NOMO-1 treated with DMSO at 0.1 percent for 48 hours (cell line): ENCODE measurements around the gene NTPCR.
"Not testable (repeated sequence)": the region's sequence is repeated elsewhere in the genome, so short reads cannot be mapped to it uniquely, and the experiment has no call there.

Source experiments
- DNase-seq: peaks from one replicate; lab custom pipeline; 2025; ENCODE audit not compliant: unreplicated experiment; lab: John Stamatoyannopoulos, UW

The NTPCR gene

DNA sequence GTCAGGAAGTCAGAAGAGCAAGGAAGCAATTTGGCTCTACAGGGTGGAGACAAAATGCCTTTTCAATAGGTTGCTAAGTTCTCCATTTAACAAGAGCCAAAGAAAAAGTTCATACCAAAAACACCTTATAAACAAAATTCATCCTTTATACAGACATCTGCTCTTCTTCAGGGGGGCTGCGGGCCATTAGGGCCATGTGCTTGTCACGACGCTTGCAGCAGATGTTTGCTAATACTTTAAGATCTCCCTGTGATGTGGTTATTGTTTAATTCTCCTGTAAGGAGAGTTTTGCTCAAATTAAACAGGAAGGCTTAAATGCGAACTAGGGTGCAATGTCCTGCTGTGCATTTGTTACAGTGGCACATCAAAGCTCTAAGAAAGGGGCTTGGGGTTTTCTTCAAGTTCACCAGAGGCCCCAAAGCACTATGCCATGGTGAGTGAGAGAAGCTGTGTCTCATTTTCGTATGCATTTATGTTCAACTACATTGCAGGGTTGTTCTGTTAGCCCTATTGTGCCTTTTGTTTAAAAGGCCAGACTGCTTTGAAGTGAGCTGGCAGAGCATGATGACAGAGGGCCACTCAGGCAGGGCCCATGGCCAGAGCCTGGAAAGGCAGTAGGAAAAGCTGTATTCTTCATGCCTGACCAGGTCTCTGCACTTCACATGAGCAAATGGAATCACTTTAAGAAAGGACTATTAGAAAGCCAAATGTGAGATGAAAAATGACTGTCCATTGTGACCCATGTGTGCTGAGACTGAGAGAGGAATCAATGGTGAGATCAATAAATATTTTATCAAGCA lies 24.8 kb upstream of the NTPCR start:
- no peak for DNase-seq

DNA sequence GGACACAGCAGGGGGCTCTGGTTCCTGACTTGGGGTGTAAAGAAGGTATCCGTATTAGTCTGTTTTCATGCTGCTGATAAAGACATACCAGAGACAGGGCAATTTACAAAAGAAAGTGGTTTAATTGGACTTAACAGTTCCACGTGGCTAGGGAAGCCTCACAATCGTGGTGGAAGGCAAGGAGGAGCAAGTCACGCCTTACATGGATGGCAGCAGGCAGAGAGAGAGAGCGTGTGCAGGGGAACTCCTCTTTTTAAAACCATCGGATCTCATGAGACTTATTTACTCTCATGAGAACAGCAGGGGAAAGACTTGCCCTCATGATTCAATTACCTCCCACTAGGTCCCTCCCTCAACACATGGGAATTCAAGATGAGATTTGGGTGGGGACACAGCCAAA lies 23.2 kb upstream of the NTPCR start:
- not testable (repeated sequence) for DNase-seq

DNA sequence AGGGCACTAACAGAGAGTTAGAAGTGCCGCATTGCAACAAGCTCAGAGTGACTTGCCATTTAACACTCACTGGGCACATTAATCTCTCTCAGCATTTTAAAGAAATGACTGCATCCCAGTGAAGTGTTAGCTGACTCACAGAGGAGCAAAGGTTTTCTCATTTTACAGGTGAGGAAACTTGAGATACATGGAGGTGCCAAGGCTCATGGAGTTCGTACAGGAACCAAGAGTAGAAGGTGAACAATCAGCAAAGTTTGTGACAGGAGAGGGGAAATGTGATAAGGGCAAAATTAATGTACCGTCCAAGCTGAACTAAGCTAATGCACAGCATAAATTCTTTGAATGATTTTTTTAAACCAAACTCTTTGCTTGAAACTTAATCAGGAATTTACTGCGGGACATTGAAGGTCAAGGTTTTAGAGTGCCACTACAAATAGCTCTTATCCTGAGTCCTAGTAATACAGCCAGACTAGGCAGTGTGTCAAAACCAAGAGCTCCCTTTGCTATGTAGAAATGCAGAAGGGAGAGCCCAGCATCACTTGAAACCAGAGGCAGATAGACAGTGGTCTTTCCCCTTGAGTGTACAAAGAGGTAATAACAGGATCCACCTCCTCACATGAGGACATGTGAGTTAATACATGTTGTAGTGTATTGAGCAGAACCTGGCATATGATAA lies 22.4 kb upstream of the NTPCR start:
- no peak for DNase-seq

DNA sequence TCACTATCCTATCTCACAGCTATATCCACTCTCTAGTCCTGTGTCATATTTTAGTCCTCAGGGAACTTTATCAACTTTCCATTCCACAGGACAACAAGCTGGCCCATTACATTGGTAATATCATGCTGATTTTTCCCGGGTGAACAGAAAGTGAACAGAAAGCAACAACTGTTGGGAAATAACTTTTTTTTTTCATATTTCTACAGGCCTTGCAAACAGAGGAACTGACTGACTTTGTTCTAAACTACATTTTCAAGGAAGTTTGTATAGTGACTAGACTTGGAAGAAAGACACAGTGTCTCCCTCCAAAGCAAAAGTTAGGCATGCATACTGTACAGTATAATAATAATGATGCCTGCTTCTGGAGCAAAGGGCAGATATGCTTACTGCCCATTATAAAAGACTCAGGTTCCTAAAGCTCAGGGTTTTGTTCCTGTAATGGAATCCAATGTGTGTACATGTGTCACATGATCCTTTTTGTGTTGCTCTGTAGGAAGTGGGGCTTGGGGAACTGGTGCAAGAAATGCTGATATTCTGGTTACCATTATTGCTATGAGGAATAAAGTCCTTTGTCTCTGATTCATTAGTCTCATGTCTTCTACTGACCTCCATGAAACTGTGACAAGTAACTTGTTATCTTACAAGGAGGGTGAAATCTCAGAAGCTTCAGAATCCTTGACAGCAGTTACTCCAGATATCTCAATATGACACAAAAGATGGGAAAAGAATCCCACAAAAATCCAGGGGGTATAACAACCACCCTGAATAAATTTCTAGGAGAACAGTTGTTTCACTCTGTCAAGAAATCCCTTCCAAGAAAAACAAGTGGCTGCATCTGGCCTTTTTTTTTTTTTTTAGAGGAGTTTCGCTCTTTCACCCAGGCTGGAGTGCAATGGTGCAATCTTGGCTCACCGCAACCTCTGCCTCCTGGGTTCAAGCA lies 17.7 kb upstream of the NTPCR start:
- peak; percentile 25 for DNase-seq

DNA sequence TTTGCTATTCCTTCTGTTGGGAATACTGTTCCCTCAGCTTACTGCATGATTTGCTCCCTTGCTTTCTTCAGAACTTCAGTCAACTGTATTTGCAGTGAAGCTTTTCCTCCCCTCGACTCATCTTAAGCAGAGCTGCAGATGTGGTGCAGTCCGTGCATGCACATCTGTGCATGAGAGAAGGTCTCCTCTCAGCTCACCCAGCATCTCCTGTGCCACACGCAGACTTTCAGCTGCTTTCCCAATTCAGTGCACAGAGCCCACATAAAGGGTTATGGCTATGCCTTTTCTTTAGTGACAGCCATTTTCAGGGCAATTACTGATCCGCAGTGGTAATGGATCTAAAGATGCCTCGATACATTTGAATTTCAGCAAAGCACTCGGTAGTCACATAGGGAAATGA lies 13.5 kb upstream of the NTPCR start:
- no peak for DNase-seq

DNA sequence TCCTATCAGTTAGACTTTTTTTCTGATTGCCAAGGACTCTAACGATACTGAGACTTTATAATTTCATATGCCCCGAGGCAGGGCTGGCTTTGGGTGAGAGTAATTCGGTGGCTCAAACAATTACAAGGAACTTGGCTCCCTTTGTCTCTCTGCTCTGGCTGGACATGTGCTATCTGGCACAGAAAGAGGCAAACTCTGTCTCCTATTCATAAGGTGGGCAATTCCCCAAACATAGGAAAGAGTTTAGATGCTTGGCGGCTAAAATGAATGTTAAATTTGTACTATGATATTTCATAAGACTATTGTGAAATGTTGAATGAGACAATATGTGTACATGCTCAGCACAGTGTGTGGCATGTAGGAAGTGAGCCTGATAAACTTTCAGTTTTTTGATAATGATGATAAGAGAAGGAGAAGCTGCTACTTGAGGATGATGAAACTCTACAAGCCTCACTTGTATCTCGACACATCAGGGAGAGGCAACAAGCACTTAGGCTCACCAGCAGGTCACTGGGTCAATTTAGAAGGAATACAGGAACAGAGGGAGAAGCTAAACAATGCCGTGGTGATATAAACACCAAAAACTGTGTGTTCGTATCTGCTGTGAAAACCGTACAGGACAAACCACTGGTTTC lies 12.6 kb upstream of the NTPCR start:
- peak; percentile 68 for DNase-seq

DNA sequence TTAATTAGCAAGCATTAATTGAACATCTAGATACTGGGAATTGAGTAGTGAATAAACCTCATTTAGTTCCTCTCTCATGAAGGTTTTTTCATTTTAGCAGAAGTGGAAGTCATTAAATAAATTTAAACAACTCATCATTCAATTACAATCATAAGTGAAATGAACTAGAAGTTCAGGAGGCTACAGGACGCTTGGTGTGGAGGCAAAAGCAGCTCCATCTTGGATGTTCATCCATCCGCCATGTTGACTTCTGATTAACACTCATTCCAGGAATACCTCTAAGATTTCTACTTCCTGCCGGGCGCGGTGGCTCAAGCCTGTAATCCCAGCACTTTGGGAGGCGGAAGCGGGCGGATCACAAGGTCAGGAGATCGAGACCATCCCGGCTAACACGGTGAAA lies 11.5 kb upstream of the NTPCR start:
- DNase-seq, result no peak

DNA sequence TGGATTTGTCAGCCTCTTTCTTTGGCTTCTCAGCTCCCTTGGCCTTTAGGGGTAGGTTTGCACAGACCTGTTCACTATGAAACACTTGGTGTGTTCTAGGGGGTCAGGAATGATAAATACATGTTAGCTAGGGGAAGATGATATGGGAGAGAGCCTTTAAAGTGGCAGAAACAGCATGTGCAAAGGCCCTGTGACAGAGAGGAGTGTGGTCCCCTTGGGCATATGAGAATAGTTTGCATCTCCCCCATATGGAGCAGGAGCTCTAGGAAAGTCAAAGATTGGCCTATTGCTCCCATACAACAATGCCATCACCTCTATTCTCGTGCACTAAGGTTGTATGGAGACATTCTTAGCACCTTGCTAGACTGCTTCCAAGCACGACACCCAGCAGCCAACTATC lies 10.7 kb upstream of the NTPCR start:
- no peak for DNase-seq

DNA sequence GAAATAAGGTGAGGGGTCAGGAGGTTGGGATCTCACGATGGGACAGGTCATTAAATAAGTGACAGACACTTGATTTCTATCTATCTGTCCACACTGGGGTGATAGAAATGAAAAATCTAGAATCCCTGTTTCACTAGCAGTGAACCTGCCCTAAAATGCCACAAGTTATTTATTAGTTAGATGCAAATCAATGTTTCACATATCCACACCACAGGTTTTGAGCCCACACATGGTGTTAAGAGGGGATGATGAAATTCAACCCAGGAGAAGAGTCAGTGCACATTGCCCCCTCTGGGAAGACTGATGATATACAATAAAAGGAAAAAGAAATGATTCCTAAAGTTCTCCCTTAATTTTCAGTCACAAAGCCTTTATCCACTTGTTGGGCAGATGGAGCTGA lies 10.1 kb upstream of the NTPCR start:
- DNase-seq, result no peak

DNA sequence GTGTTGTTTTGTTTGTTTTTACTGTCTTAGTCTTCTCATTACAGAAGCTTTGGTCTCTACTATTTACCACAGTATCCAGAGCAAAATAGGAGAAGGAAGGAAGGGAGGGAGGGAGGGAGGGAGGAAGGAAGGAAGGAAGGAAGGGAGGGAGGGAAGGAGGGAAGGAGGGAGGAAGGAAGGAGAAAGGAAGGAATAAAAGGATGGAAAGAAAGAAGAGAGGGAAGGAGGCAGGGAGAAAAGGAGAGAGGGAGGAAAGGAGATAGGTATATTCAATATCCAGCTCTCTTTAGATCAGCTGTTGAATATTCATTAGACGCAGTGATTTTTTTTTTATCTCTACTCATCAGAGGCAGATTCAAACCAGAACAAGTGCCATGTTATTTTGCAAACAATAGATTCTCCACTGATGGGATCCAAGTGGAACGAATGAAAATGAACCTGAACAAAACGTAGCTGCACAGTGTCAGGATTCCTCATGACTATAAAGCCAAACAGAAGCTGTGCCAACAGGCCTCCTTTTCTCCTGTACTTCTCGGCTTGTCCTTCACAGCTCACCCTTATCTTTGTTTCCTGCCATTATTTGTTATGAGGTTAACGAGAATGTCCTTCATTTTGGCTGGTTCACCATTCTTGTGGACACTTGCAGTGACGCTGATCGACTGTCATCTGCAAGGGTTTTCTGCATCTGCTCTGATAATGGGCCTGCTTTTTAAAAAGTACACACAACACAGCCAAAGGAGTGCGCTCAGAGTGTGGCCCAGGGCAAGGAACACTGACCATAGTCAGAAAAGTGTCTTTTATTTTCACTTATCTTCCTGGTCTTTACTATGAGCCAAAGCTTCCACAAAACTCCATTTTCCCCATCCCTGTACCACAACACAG lies 7.8 kb upstream of the NTPCR start:
- no peak for DNase-seq

DNA sequence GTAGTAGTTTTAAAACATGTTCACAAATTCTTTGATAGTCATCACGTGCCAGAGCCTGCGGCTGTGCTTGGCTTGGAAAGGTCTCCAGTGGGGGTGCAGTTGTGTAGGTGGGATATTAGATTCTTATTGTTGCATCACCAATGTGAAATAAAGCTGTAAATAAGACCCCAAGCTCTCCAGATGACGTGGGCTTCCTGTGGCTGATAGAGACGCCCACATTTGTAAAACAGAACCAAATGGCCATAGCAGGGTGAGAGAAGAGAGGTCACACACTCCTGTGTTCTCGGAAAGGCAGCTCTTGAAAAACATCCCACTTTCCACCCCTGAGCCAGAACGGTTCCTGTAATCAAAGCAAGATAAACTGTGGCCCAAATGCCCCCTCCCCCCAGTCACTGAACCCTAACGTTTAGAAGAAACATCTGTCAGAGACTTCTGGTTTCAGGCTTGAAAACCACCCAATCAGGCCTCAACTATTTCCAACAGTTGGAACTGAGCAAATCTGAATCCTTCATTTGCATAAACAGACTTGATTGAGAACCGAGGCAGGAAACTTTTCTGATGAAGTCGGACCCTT lies 6.6 kb upstream of the NTPCR start:
- DNase-seq, result no peak

DNA sequence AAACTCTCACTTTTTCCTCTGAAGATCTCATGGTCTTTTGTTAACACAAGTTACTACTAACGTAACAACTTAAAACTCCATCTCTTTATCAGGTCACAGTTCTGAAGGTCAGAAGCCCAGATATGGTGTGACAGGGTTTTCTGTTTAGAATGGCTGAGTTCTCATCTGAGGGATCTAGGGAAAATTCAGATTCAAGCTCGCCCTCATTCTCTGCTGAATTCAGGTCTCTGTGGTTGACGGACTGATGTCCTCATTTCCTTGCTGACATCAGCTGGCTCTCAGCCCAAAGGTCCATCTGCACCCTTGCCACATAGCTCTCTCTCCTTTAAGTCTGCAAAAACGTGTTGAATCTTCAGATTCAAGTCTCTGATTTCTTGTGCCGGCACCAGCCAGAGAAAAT lies 6.1 kb upstream of the NTPCR start:
- no peak for DNase-seq

DNA sequence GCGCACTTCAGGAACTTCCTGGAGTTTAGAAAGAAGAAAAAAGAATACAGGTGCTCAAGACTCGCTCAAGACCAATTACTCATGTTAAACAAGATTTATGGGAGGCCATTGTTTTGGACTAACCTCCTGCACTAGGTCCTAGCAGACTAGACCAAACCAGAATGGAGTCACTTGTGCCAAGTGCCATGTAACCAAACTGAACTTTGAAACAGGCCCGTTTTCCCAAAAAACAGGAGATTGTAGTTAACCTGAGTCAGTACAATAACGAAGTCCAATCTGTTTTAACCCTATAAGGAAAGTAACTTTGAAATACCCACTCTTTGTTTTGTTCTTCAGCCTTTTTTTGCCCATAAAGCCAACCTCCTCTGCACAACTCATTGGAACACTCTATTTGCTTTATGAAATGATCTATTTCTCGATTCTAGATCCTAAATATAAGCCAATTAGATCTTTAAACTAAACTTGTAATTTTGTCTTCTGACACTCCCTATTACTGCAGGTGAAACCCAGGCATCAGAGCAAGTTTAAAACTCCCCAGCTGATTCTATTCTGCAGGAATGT lies 695 bp upstream of the NTPCR start:
- DNase-seq, result no peak

DNA sequence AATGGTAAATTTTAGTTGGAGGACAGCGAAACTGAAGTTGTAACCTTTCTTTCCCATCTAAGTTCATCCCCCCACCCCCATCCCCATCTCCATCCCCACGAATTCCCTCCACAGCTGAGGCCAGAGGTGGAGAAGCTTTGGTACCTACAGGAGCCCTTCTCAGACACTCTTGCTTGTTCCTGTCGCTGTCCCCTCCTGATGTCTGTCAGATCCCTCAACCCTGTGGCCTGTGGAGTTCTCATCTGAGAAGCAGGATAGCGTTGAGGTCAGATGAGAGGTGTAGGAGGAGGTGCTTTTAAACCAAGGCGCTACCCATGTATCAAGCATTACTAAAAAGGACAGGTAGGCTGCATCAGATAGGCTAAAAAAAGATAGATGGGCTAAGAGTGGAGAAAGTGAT lies 769 bp downstream of the NTPCR start:
- DNase-seq, result no peak

DNA sequence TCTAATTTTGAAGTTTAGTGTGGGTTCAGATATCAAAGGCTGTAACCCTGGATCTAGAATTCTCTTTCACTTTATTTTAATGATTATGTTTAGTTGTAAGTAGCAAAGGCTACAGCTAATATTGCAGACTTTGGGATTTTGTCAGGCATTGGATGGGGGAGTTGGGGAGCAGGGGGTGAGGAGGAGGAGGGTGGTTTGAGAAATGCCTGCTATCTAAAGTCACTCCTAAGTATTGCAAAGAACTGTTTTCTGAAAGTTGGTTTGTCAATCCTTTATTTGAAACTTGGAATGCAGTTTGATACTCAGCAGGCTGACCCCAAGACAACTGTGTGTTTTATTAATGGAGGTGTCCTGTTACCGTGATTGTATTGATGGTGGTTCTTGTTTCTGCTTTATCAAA lies 1.2 kb downstream of the NTPCR start:
- DNase-seq, result no peak

DNA sequence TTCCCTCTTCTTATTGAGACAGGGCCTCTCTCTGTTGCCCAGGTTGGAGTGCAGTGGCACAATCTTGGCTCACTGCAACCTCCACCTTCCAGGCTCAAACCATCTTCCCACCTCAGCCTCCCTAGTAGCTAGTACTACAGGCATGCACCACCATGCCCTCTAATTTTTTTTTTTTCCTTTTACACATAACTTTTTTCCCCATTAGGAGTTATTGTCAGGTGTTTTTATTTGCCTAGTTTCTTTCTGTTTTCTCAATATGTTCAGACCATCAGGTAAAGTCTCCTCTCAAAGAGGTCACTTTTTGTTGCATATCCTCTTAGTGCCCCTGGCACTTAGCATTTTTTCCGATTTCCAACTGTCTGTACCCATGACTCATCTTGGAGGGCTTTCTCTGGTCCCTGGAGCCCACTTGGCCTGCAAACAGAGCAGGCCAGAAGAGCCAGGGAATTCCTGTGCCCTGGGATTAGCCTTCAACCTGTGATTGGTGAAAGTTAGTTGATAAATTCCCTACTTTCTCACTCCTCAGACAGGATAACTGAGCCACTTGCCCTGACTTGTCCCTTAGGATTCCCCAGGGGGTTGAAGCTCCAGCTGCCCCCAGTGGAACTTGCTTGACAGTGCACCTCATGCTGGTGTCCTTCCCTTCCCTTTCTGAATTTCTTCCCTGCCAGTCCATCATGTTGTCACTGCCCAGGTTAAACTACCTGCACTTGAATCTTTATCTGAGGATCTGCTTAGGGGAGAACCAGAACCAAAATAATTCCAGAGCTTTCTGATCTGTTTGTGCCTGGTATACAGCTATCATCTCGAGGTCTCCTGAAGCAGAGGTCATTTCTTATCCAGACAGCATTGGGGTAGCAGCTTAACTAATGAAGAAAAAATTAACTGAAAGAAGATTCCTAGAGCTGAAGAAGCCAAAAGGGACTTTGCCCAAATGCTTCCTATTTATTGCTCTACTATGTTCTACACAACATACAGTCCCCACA lies 2.4 kb downstream of the NTPCR start:
- peak; percentile 23 for DNase-seq

DNA sequence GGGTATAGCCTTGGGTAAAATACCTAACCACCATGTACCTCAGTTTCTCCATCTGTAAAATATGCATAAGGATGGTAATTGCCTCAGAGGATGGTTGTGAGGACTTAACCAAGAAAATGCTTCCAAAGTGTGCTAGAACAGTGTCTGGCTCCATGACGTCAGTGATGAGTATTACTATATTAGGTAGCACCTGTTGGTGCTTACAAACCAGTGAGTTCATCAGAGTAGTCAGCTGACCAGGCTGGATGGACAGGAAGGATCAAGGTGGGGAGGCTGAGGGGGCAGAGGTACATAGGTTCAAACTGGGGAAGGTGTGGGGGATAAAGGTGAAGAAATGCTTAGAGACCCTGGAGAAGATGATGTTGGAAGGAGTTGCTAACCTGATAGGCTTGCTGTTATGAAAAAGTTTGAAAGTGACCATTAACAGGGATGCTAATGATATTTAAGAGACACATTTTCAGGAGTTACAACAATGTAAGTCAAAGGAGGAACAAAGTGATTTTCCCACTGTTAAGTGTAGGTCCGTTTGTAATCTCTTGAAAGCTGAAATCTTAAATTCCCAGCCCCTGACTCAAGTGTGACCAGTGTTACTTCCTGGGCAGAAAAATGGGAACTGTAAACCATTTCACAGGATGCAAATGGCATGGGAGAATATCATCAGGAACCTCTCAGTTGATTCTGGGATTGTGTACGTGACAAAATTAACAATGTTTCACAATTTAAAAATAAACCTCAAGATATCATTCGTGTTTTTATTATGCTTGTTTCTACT lies 4.4 kb downstream of the NTPCR start:
- no peak for DNase-seq

DNA sequence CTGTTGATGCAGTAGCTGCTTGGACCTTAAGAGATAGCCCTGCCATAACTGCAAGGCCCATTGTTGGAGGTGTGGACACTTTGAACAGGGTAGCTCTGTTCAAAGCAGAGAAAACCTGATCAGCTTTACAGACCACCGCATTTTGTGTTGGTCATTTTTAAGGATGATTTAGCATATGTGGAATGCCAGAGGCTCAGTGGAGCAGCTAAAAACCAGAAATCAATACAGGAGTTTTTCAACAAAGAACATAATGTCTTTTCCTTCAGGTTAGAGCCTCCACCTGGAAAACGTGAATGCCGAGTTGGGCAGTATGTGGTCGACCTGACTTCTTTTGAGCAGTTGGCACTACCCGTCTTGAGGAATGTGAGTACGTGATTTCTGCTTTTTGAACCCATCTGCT lies 5.7 kb downstream of the NTPCR start:
- DNase-seq, result no peak
